Measurements from ENCODE around the gene TTLL7. TPM values are rescaled to one million over a fixed set of nuclear protein-coding genes. Genes with fewer than 3 reads are reported as not detected.

Gene TTLL7
- total and polyA plus RNA-seq, 5 donors from 2014 or later: 0.14 to 0.59 TPM; not detected in 3

DNA sequence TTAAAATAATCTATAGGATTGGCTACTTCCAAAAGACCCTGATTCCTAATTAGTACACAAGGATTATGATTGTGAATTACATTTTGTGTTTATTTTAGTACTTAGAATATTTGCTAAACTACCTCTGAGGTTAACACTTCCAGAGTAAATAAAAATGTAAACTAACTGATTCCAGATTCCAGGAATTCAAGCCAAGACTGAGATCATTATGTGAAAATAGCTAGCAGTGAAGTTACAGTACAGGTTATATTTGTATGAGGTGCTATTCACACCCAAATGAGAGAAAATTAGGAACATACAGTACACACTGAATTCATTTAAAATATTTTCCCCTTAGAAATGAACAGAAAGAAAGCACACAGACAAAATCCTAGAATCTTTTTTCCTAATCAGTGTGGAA lies 28.8 kb downstream of the TTLL7 start:
- H3K9me3 ChIP-seq (ENCODE audit: control insufficient read depth in 2 of 2, low read length in 2 of 2): no peaks in the 10 kb centered on the region
- no peak overlapping the region for H3K27ac ChIP-seq (ENCODE audit: insufficient read depth, low read length, poor library complexity, severe bottlenecking)
- Mint-ChIP-seq H3K27me3 (peaks cover 26% of the 10 kb centered on the region), H3K4me1 (no peaks in the 10 kb centered on the region), H3K36me3 (no peaks in the 10 kb centered on the region), H3K27ac (no peak overlapping the region), H3K4me3 (no peak overlapping the region), H3K9me3 (peaks cover 0 to 2% (median 0%) of the 10 kb centered on the region in 7 donors)
- no peaks in the 10 kb centered on the region for H3K4me1 ChIP-seq (ENCODE audit: control insufficient read depth, insufficient read depth, low read length, poor library complexity, severe bottlenecking)
- no peak overlapping the region for H3K4me3 ChIP-seq (ENCODE audit: low read depth, low read length)
- H3K36me3 ChIP-seq (ENCODE audit: control insufficient read depth, insufficient read depth, low read length): no peaks in the 10 kb centered on the region
- ATAC-seq (ENCODE audit: low read depth in 2 of 2): no peak
- peaks cover 8% of the 10 kb centered on the region for H3K27me3 ChIP-seq (ENCODE audit: control insufficient read depth, insufficient read depth, low read length)
- DNase-seq: no peak

DNA sequence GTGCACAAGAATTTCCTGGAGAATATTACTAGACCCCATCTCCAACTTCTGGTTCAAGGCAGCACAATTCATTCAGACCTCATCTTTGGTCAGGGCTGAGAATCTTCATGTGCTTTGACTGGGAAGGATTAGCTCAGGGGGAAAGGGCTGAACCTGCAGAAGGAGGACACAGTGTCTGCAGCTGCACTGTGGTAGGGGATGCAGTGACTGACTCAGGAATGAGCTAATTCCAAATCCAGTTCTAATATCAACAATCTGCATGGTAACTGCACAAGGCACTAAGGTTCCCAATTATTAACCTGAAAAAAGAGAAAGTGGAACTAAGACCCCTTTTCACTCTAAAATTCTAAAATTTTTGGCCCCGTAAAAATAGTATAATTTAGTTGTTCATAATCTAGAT lies 31.6 kb downstream of the TTLL7 start:
- H3K4me3 Mint-ChIP-seq: no peak overlapping the region
- H3K27me3 Mint-ChIP-seq: peaks cover 21% of the 10 kb centered on the region
- no peak overlapping the region for H3K27ac Mint-ChIP-seq

DNA sequence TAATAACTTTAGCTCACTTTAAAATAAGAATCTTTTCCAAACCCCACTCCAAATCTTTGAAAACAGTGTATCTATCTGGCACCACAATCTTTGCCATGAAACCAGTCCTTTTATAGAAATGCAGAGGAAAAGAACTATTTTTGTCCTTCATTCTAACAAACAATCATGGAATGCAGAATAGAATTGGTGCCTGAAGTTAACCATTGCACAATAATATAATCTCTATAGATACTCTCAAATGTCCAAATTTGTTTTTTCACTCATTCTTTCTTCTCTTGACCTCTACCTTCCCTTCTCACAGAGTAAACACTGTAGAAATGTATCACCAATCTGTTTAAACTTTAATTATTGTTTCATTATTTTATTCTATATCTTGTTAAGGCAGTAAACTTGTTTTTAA lies 34.8 kb downstream of the TTLL7 start:
- Histone ChIP-seq H3K4me1 (ENCODE audit: control insufficient read depth, insufficient read depth, low read length, poor library complexity, severe bottlenecking) (no peaks in the 10 kb centered on the region), H3K36me3 (ENCODE audit: control insufficient read depth, insufficient read depth, low read length) (no peaks in the 10 kb centered on the region), H3K4me3 (ENCODE audit: low read depth, low read length) (no peak overlapping the region), H3K9me3 (ENCODE audit: control insufficient read depth in 2 of 2, low read length in 2 of 2) (no peaks in the 10 kb centered on the region), H3K27ac (ENCODE audit: insufficient read depth, low read length, poor library complexity, severe bottlenecking) (no peak overlapping the region), H3K27me3 (ENCODE audit: control insufficient read depth, insufficient read depth, low read length) (peaks cover 11% of the 10 kb centered on the region)
- H3K4me1 Mint-ChIP-seq: no peaks in the 10 kb centered on the region
- H3K4me3 Mint-ChIP-seq: no peak overlapping the region
- no peak overlapping the region for H3K27ac Mint-ChIP-seq
- H3K27me3 Mint-ChIP-seq: peaks cover 11% of the 10 kb centered on the region
- ATAC-seq (ENCODE audit: low read depth in 2 of 2): no peak
- peaks cover 0 to 2% (median 0%) of the 10 kb centered on the region in 7 donors for H3K9me3 Mint-ChIP-seq
- DNase-seq: no peak
- no peaks in the 10 kb centered on the region for H3K36me3 Mint-ChIP-seq

More for the DNA sequence above, 31.6 kb downstream of the TTLL7 start:
- Histone ChIP-seq H3K27me3 (ENCODE audit: control insufficient read depth, insufficient read depth, low read length) (peaks cover 11% of the 10 kb centered on the region), H3K36me3 (ENCODE audit: control insufficient read depth, insufficient read depth, low read length) (no peaks in the 10 kb centered on the region), H3K4me1 (ENCODE audit: control insufficient read depth, insufficient read depth, low read length, poor library complexity, severe bottlenecking) (no peaks in the 10 kb centered on the region), H3K4me3 (ENCODE audit: low read depth, low read length) (no peak overlapping the region), H3K27ac (ENCODE audit: insufficient read depth, low read length, poor library complexity, severe bottlenecking) (no peak overlapping the region), H3K9me3 (ENCODE audit: control insufficient read depth in 2 of 2, low read length in 2 of 2) (no peaks in the 10 kb centered on the region)
- DNase-seq (no peak), ATAC-seq (ENCODE audit: low read depth in 2 of 2) (no peak)
- Mint-ChIP-seq H3K4me1 (no peaks in the 10 kb centered on the region), H3K9me3 (peaks cover 0 to 2% (median 0%) of the 10 kb centered on the region in 7 donors), H3K36me3 (no peaks in the 10 kb centered on the region)

DNA sequence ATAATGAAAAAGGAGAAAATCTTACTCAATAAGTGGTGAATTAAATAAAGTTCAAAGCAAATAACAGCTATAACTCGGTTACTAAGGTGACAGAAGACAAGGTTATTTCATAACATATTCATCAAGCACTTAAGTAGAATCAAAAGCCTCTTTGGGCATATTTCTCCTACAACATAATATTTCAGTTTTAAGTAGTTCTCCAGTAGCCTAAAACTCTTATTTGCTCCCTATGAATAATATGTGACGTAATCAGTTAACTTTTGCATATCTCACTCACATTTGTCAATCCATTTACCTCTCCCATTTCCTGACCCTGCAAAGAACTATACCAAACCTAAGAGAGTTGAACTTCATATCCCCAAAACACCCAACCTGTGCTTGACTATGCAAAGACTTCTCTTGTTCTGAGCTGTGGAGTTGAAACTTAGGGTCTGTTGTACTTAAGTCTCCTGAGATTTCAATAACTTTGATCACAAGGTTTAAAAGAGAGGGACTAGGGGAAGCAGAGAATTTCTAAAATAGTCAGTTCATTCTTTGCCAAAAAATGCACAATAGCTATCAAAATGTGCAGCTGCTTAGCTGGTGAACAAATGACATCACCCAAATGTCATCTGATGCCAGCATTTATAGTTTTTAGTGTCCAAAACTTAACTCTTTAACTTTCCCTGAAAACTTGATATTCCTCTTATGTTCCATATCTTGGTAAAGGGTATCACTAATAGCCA lies 37.2 kb downstream of the TTLL7 start:
- no peak for DNase-seq
- peaks cover 0 to 2% (median 0%) of the 10 kb centered on the region in 7 donors for H3K9me3 Mint-ChIP-seq
- peaks cover 6% of the 10 kb centered on the region for H3K27me3 Mint-ChIP-seq
- Histone ChIP-seq H3K27ac (ENCODE audit: insufficient read depth, low read length, poor library complexity, severe bottlenecking) (no peak overlapping the region), H3K36me3 (ENCODE audit: control insufficient read depth, insufficient read depth, low read length) (no peaks in the 10 kb centered on the region), H3K4me1 (ENCODE audit: control insufficient read depth, insufficient read depth, low read length, poor library complexity, severe bottlenecking) (no peaks in the 10 kb centered on the region), H3K4me3 (ENCODE audit: low read depth, low read length) (no peak overlapping the region), H3K9me3 (ENCODE audit: control insufficient read depth in 2 of 2, low read length in 2 of 2) (no peaks in the 10 kb centered on the region), H3K27me3 (ENCODE audit: control insufficient read depth, insufficient read depth, low read length) (peaks cover 6% of the 10 kb centered on the region)
- no peaks in the 10 kb centered on the region for H3K4me1 Mint-ChIP-seq
- H3K27ac Mint-ChIP-seq: no peak overlapping the region
- no peaks in the 10 kb centered on the region for H3K36me3 Mint-ChIP-seq
- no peak overlapping the region for H3K4me3 Mint-ChIP-seq
- no peak for ATAC-seq (ENCODE audit: low read depth in 2 of 2)

DNA sequence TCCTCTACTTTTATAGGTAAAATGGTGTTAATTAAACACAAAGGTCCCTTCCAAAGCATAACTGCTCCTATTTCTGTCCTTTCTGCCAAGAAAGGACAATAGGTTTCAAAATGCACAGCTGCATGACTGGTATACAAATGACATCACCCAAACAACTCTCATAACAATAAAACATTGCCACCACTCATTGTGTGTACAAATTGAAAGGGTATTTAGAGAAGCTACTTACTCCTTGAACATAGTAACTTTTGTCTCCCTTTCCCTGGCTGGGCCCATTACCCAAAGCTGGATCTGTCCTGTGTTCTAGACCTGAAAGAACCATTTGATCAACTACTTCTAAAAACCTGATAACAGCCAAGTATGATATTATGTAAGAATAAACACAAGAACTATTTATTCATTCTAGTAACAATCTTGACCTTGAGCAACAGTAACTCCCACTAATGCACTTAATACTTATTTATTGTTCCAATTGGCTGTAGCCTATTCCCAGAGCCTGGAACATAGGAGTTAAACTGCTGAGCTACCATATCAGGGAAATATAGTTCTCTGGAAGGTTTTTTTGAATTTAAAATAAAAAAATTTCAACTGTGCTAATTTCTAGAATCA lies 38.2 kb downstream of the TTLL7 start:
- no peak overlapping the region for H3K4me3 ChIP-seq (ENCODE audit: low read depth, low read length)
- H3K27me3 ChIP-seq (ENCODE audit: control insufficient read depth, insufficient read depth, low read length): peaks cover 6% of the 10 kb centered on the region
- H3K36me3 ChIP-seq (ENCODE audit: control insufficient read depth, insufficient read depth, low read length): no peaks in the 10 kb centered on the region
- DNase-seq (no peak), ATAC-seq (ENCODE audit: low read depth in 2 of 2) (no peak)
- Mint-ChIP-seq H3K4me3 (no peak overlapping the region), H3K27ac (no peak overlapping the region), H3K9me3 (no peaks in the 10 kb centered on the region), H3K4me1 (no peaks in the 10 kb centered on the region), H3K36me3 (no peaks in the 10 kb centered on the region), H3K27me3 (peaks cover 6% of the 10 kb centered on the region)
- no peak overlapping the region for H3K27ac ChIP-seq (ENCODE audit: insufficient read depth, low read length, poor library complexity, severe bottlenecking)
- H3K4me1 ChIP-seq (ENCODE audit: control insufficient read depth, insufficient read depth, low read length, poor library complexity, severe bottlenecking): no peaks in the 10 kb centered on the region
- no peaks in the 10 kb centered on the region for H3K9me3 ChIP-seq (ENCODE audit: control insufficient read depth in 2 of 2, low read length in 2 of 2)

DNA sequence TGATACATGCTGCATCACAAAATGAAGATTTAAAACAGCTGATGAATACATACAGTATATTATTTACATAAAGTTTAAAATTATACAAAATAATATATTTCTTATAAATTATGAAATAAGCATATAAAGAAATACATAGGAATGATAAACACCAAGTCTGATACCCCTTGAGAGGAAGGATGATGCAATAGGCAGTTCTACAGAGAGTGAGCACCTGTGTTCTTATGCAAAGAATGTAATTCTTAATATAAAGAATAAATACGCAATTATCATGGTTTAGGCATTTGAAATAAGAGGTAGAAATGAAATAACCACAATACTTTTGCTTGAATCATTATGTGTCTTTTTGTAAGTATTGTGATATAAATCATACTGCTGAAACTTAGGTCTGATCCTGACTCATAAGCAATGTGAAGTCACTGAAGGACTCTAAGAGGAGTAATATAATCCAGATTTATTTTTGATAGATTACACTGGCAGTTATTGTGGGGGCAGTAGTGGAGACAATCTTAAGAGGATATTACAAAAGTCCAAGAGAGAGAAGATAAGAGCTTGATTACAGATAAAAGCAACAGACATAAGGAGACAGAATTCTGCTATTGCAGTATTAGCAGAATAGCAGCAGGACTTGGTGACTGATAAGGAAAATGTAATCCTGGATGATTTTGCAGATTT lies 39.0 kb downstream of the TTLL7 start:
- Histone ChIP-seq H3K27ac (ENCODE audit: insufficient read depth, low read length, poor library complexity, severe bottlenecking) (no peak overlapping the region), H3K36me3 (ENCODE audit: control insufficient read depth, insufficient read depth, low read length) (no peaks in the 10 kb centered on the region), H3K9me3 (ENCODE audit: control insufficient read depth in 2 of 2, low read length in 2 of 2) (no peaks in the 10 kb centered on the region), H3K4me3 (ENCODE audit: low read depth, low read length) (no peak overlapping the region), H3K4me1 (ENCODE audit: control insufficient read depth, insufficient read depth, low read length, poor library complexity, severe bottlenecking) (no peaks in the 10 kb centered on the region), H3K27me3 (ENCODE audit: control insufficient read depth, insufficient read depth, low read length) (peaks cover 6% of the 10 kb centered on the region)
- no peaks in the 10 kb centered on the region for H3K36me3 Mint-ChIP-seq
- no peak for ATAC-seq (ENCODE audit: low read depth in 2 of 2)
- peaks cover 10% of the 10 kb centered on the region for H3K27me3 Mint-ChIP-seq
- H3K4me3 Mint-ChIP-seq: no peak overlapping the region
- H3K9me3 Mint-ChIP-seq: no peaks in the 10 kb centered on the region
- H3K27ac Mint-ChIP-seq: no peak overlapping the region
- DNase-seq: no peak
- no peaks in the 10 kb centered on the region for H3K4me1 Mint-ChIP-seq

DNA sequence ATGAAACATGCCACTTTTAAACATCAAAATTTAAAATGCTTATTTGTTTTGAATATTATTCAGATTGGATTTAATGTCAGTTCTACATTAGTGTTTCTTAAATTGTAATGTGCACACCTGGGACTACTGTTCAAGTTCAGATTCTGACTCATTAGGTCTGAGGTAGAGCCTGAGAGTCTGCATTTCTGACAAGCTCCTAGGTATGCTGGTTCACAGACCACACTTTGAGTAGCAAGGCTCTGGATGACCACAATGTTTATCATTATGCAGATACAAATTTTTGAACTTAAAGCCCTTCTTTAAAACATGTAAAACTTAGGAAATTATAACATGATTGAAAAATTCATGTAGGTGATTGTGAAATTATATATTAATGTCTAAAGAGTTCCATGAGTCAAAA lies 40.2 kb downstream of the TTLL7 start:
- Mint-ChIP-seq H3K4me1 (no peaks in the 10 kb centered on the region), H3K9me3 (no peaks in the 10 kb centered on the region), H3K4me3 (no peak overlapping the region), H3K36me3 (no peaks in the 10 kb centered on the region), H3K27me3 (peaks cover 11% of the 10 kb centered on the region), H3K27ac (no peak overlapping the region)
- DNase-seq (no peak), ATAC-seq (ENCODE audit: low read depth in 2 of 2) (no peak)
- Histone ChIP-seq H3K36me3 (ENCODE audit: control insufficient read depth, insufficient read depth, low read length) (no peaks in the 10 kb centered on the region), H3K9me3 (ENCODE audit: control insufficient read depth in 2 of 2, low read length in 2 of 2) (no peaks in the 10 kb centered on the region), H3K4me3 (ENCODE audit: low read depth, low read length) (no peak overlapping the region), H3K4me1 (ENCODE audit: control insufficient read depth, insufficient read depth, low read length, poor library complexity, severe bottlenecking) (no peaks in the 10 kb centered on the region), H3K27me3 (ENCODE audit: control insufficient read depth, insufficient read depth, low read length) (peaks cover 6% of the 10 kb centered on the region), H3K27ac (ENCODE audit: insufficient read depth, low read length, poor library complexity, severe bottlenecking) (no peak overlapping the region)
